GM19438 (cell line): Measurements from ENCODE around the gene TBC1D9.
"Not testable (repeated sequence)": the region's sequence is repeated elsewhere in the genome, so short reads cannot be mapped to it uniquely, and the experiment has no call there.

ENCODE experiments used
- ATAC-seq: cut with Tn5 transposase; IDR thresholded peaks from one replicate; pipeline ENCODE4 v1.9.1; 2021; ENCODE audit warnings: low read depth; ENCODE audit not compliant: unreplicated experiment

The TBC1D9 gene

DNA sequence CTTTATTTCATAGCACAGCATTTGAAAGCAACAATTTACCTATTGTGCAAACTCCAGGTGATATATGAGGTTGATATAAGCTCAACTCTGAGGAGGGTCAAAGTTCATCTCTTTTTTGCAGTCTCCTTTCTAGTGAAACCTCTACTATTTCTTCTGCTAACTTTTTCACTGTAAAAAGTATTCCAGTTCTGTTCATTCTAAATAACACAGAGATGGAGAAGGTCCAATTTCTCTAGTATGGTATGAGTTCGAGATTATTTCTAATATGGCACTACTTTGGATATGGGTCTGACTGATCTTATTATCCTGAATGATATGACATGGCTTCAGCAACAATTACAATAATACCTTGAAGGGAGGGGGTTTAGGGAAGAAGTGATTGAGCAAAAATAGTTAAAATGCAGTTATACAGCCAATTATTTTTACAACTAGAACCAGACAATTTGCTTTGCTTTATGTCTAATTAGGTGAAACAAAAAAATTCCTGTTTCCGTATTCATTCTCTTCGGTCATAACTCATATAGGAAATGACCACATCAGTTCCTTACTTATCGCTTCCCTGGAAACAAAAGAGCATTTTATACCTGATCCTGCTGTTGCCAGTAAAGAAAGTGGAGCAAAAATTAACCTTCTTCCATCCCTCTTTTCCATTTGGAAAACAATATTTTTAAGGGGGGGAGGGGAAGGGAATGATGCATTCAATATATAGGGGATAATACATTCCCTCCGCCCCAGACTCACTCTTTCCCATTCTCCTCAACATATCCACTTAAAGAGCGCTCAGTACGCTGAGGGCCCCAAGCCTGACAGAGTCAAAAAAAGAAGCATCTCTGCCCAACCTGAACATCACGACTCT, 1.0 kb downstream of the TBC1D9 start:
- no peak for ATAC-seq

- no peak for ATAC-seq
Measured at GRCh38 chr4:140753329-140753728, 2.9 kb downstream of the TBC1D9 start.

- no peak for ATAC-seq
Measured at GRCh38 chr4:140752291-140753068, 3.7 kb downstream of the TBC1D9 start.

GRCh38 chr4:140750470-140750869, 5.7 kb downstream of the TBC1D9 start:
- no peak for ATAC-seq

DNA sequence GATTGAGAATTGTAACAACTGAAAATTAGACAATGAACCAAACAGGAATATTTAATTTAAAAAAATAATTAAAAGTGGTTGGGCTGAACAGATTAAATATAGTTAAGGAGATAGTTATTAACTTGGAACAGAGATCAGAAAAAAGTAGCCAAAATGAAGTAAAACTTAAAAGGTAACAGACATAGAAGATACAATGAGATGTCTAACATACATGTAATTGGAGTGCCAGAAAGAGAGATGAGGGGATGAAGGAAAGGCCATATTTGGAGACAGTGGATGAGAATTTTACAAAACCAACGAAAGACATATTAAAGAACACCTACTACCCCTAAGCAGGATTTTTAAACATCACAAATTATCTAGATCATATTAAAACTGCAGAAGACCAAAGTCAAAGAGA, 8.0 kb downstream of the TBC1D9 start:
- no peak for ATAC-seq

- not testable (repeated sequence) for ATAC-seq
Measured at GRCh38 chr4:140746546-140746945, 9.6 kb downstream of the TBC1D9 start.

DNA sequence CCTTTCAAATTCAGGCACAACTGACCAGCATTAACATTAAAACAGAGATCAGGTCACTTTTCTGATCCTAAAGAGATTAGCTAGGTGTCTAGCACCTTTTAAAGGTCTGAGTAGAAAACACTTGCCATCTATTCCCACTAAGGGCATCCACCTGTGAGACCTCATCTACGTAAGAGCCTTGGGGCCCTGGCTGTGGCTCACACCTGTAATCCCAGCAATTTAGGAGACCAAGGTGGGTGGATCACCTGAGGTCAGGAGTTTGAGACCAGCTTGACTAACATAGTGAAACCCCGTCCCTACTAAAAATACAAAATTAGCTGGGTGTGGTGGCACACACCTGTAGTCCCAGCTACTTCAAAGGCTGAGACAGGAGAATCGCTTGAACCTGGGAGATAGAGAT, 11.8 kb downstream of the TBC1D9 start:
- no peak for ATAC-seq

DNA sequence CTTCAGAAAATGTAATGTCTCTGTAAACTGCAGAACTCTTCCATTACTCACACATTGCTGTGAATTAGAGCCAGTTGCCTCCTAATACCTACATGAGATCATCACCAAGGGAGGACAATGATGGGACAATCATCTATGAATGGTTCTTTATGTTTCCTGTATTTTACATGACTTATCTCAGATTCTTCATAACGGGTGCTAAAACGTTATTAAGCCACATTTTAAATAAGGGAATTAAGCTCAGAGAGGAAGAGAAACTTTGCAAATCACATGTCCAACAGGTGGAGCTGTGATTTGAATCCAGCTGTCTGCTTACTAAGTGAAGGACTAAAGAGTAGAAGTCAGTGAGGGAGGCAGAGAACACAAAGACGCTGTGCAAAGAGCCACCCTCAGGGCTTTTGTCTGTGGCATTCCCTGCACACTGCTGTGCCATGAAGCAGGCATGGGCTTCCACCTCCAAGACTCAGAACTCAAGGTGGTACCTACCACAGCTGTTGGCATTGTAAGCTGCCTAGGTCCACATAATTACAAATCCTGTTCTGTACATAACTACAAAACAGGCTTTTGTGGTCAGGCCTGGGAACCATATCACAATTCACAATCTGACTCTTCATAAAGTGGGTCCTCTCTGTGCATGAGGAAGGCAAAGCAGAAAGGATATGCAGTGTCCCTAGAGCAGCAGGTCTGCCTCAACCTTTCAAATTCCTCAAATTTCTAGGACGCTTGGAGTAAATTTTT, 12.8 kb downstream of the TBC1D9 start:
- peak; percentile 68 for ATAC-seq

- peak; percentile 32 for ATAC-seq
Measured at GRCh38 chr4:140742838-140743193, 13.4 kb downstream of the TBC1D9 start.

DNA sequence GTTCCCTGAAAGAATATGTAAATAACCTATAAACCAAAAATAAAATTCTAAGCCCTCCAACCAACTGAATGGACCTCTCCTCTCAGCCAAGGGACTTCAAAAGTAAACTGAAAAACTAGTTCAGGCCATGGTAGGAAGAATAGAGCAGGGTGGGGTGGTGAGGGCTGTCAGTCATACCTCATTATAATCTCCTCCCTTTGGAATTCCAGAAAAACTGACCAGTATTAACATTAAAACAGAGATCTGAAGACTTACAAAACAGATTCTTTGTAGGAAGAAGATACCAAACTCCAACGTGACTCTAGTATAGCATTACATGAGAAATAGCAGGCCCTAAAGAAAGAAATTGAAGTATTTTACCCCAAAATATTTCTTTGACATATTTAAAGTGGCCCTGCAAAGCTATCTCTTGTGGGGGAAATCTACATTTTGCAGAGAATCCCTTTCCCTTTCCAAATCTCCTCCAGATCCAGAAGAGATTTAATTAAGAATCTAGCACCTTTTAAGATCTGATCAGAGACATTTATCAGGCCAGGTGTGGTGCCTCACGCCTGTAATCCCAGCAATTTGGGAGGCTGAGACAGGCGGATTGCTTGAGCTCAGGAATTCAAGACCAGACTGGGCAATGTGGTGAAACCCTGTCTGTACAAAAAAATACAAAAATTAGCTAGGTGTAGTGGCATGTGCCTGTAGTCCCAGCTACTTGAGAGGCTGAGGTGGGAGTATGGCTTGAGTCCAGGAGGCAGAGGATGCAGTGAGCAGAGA, 15.1 kb downstream of the TBC1D9 start:
- no peak for ATAC-seq

DNA sequence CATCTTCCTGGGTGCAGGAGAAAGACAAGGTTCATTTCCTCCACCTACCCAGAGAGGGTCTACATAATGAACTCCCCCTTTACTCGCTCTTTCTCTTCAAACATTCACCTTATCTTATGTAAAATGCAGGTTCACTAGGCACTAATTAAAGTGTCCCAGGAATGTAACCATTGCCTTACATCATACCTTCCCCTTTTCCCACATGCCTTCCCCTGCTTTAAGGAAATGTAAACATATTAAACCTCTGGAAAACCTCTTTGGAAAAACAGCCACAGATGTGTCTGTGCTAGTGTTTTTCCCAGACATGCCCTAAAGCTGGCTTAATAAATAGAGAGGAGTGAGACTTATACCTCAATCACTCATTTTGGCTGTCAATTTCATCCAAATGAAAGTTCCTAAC, 15.8 kb downstream of the TBC1D9 start:
- ATAC-seq: no peak

DNA sequence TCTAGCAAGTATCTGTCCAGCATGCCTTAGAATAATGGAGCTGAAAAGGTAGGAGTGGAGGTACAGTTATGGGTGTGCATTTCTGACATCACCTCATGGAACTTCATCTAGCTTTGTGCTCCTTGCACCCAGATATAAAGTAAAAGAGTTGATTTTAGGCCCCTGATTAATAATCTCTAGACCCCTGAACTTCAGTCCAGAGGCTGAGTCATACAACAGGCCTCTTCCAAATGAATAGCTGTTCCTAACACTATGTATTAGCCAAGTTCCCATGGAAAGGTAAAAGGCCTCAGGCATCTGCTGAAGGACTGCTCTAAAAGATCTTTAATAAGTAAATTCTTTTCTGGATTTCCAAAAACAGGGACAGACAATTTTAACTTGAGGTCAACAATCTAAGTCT, 16.2 kb downstream of the TBC1D9 start:
- ATAC-seq: no peak

- no peak for ATAC-seq
Measured at GRCh38 chr4:140738139-140738538, 18.0 kb downstream of the TBC1D9 start.

GRCh38 chr4:140736669-140737343, 19.4 kb downstream of the TBC1D9 start:
- no peak for ATAC-seq

- ATAC-seq: no peak
Measured at GRCh38 chr4:140735779-140736391, 20.3 kb downstream of the TBC1D9 start.

GRCh38 chr4:140735317-140735716, 20.9 kb downstream of the TBC1D9 start:
- no peak for ATAC-seq

DNA sequence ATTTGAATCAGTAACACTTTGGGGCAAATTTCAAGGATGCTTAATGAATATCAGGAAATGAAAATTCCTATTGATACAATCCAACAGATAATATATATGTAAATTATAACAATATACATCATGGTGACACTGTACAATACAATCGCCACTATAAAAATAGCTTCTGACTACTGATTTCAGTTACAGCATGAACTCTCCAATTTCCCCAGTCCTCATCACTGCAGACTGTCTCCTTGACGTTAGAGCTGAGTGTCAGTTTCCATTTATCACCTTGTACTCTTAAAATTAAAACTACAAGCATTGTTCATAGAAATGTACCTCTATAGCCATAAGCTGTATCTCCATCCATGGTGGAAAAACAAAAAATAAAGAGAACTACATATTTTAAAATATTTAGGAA, 23.4 kb downstream of the TBC1D9 start:
- no peak for ATAC-seq

DNA sequence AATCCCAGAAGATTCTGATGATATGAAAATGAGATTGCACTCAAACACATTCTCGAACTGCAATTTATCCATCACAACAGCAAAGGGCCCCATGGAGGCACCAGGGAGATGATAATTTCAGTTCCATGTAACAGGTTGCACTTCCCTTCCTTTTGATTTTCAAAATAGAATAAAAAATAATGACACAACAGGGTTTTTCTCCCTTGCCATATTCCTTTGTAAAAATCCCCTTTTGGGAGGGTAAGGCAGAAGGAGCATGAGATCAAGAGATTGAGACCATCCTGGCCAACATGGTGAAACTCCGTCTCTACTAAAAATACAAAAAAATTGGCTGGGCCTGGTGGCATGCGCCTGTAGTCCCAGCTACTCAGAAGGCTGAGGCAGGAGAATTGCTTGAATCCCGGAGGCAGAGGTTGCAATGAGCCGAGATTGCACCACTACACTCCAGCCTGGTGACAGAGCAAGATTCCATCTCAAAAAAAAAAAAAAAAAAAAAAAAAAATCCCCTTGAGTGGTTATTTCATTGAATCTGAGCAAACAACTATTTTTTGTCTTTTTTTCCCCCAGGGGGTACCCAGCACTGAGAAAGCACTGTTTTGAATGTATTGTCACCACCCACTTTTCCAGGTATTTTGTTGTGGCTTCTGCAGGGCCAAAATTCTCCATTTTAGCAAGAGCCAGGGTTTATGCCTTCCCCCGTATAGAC, 26.7 kb downstream of the TBC1D9 start:
- no peak for ATAC-seq
